ENCODE data around the gene RIPK3. TPM values are rescaled to one million over a fixed set of nuclear protein-coding genes. Genes with fewer than 3 reads are reported as not detected.
"Not testable (repeated sequence)": the region's sequence is repeated elsewhere in the genome, so short reads cannot be mapped to it uniquely, and the experiment has no call there.

RIPK3 gene
- total RNA-seq, 1 experiment from 2014 or later: 11.0 TPM

GRCh38 chr14:24330973-24331674 lies 8.7 kb downstream of the RIPK3 start:
- no peak for DNase-seq
- H3K27me3 Mint-ChIP-seq (ENCODE audit: unreplicated experiment): no peaks in the 10 kb centered on the region
- intact Hi-C loops (cut with micrococcal nuclease; ENCODE audit: unreplicated experiment): loop anchor here (5.0 kb wide), 2 partner anchors 36 to 346 kb away; partner anchors contain the start of gene NFATC4
- no peaks in the 10 kb centered on the region for H3K9me3 Mint-ChIP-seq (ENCODE audit: low read depth, unreplicated experiment)
- no TSS peak for BruUV-seq (replicated peaks)
- H3K27ac Mint-ChIP-seq (ENCODE audit: unreplicated experiment): no peak overlapping the region
- peaks cover 8% of the 10 kb centered on the region for H3K36me3 Mint-ChIP-seq (ENCODE audit: insufficient read depth, unreplicated experiment)
- CTCF ChIA-PET: interaction anchor here (0.6 to 3.3 kb wide), 3 partner anchors 89 to 101 kb away, joined by 3 to 46 read pairs (median 9); partner anchors contain the start of genes CBLN3, KHNYN and TINF2
- no peak for TF ChIP-seq CTCF (IDR thresholded peaks at IDR 0.05; ENCODE audit: unreplicated experiment)
- H3K4me3 Mint-ChIP-seq (ENCODE audit: low read depth, unreplicated experiment): no peak overlapping the region
- H3K4me1 Mint-ChIP-seq (ENCODE audit: low read depth, unreplicated experiment): peaks cover 29% of the 10 kb centered on the region

- no TSS peak for BruUV-seq (replicated peaks)
- TF ChIP-seq CTCF (IDR thresholded peaks at IDR 0.05; ENCODE audit: unreplicated experiment): no peak
- H3K27me3 Mint-ChIP-seq (ENCODE audit: unreplicated experiment): no peaks in the 10 kb centered on the region
- peaks cover 15% of the 10 kb centered on the region for H3K4me1 Mint-ChIP-seq (ENCODE audit: low read depth, unreplicated experiment)
- intact Hi-C loops (cut with micrococcal nuclease; ENCODE audit: unreplicated experiment): loop anchor here (5.0 kb wide), 2 partner anchors 38 to 348 kb away; partner anchors contain the start of gene NFATC4
- CTCF ChIA-PET: no interaction called here
- no peak overlapping the region for H3K27ac Mint-ChIP-seq (ENCODE audit: unreplicated experiment)
- DNase-seq: no peak
- no peak overlapping the region for H3K4me3 Mint-ChIP-seq (ENCODE audit: low read depth, unreplicated experiment)
- no peaks in the 10 kb centered on the region for H3K9me3 Mint-ChIP-seq (ENCODE audit: low read depth, unreplicated experiment)
- peaks cover 8% of the 10 kb centered on the region for H3K36me3 Mint-ChIP-seq (ENCODE audit: insufficient read depth, unreplicated experiment)
These were observed 10.1 kb downstream of the RIPK3 start for GRCh38 chr14:24329736-24330135.

GRCh38 chr14:24329073-24329663 lies 10.6 kb downstream of the RIPK3 start:
- no peak for TF ChIP-seq CTCF (IDR thresholded peaks at IDR 0.05; ENCODE audit: unreplicated experiment)
- Mint-ChIP-seq H3K4me3 (ENCODE audit: low read depth, unreplicated experiment) (no peak overlapping the region), H3K4me1 (ENCODE audit: low read depth, unreplicated experiment) (peaks cover 15% of the 10 kb centered on the region), H3K9me3 (ENCODE audit: low read depth, unreplicated experiment) (no peaks in the 10 kb centered on the region), H3K27ac (ENCODE audit: unreplicated experiment) (no peak overlapping the region), H3K27me3 (ENCODE audit: unreplicated experiment) (no peaks in the 10 kb centered on the region), H3K36me3 (ENCODE audit: insufficient read depth, unreplicated experiment) (peaks cover 8% of the 10 kb centered on the region)
- DNase-seq: no peak
- CTCF ChIA-PET: interaction anchor here (2.6 kb wide), 1 partner anchor 102 kb away, joined by 12 read pairs; no protein-coding TSS in a partner anchor
- BruUV-seq (replicated peaks): no TSS peak
- intact Hi-C loops (cut with micrococcal nuclease; ENCODE audit: unreplicated experiment): no loop called here

- H3K9me3 Mint-ChIP-seq (ENCODE audit: low read depth, unreplicated experiment); H3K27ac Mint-ChIP-seq (ENCODE audit: unreplicated experiment); H3K36me3 Mint-ChIP-seq (ENCODE audit: insufficient read depth, unreplicated experiment); H3K4me3 Mint-ChIP-seq (ENCODE audit: low read depth, unreplicated experiment); H3K27me3 Mint-ChIP-seq (ENCODE audit: unreplicated experiment); BruUV-seq (replicated peaks): not testable (repeated sequence)
- peak; percentile 56 for DNase-seq
- CTCF ChIA-PET: interaction anchor here (0.6 to 2.6 kb wide), 2 partner anchors 104 to 115 kb away, joined by 3 to 12 read pairs; no protein-coding TSS in a partner anchor
- peaks cover 12% of the 10 kb centered on the region for H3K4me1 Mint-ChIP-seq (ENCODE audit: low read depth, unreplicated experiment)
- intact Hi-C loops (cut with micrococcal nuclease; ENCODE audit: unreplicated experiment): loop anchor here (1.0 kb wide), 1 partner anchor 108 kb away; no protein-coding TSS in a partner anchor
- peak; percentile 46 for TF ChIP-seq CTCF (IDR thresholded peaks at IDR 0.05; ENCODE audit: unreplicated experiment)
These were observed 11.9 kb downstream of the RIPK3 start for GRCh38 chr14:24327914-24328313.
